Kidney epithelial cell (primary cell): ENCODE measurements around the gene TWF1. TPM values are rescaled to one million over a fixed set of nuclear protein-coding genes. Genes with fewer than 3 reads are reported as not detected.

Source experiments
- DNase-seq: peaks from one replicate; pipeline ENCODE4 v3.0.0-alpha.2; 2010; ENCODE audit warnings: low read depth
- H3K27me3 ChIP-seq: 2 replicates; pipeline ENCODE4 v1.6.0; 2011; ENCODE audit warnings: low read length; ENCODE audit not compliant: control insufficient read depth, insufficient read depth
- H3K36me3 ChIP-seq: 2 replicates; pipeline ENCODE4 v1.5.1; 2011; ENCODE audit warnings: low read length; ENCODE audit not compliant: control insufficient read depth, insufficient read depth
- H3K4me3 ChIP-seq: 2 replicates; pipeline ENCODE4 v1.5.1; 2011; ENCODE audit warnings: low read depth, mild to moderate bottlenecking, control low read depth, low read length
- total RNA-seq: library from RNA; depleted of rRNA; stranded (reverse); fragments of >200 nt; gene quantifications from 2 replicates; pipeline ENCODE4 v1.2.3, GENCODE V29; 2015
- TF ChIP-seq, protein P1 (sequence below): IDR thresholded peaks from 2 replicates; pipeline ENCODE4 v1.5.1; 2011; ENCODE audit warnings: mild to moderate bottlenecking, moderate library complexity, low read length, control low read depth, inconsistent platforms; ENCODE audit not compliant: insufficient read depth, poor library complexity, severe bottlenecking

The TWF1 gene
- total RNA-seq, 1 donor from 2014 or later, result 137 TPM

- Histone ChIP-seq H3K27me3 (no peaks in the 10 kb centered on the region), H3K4me3 (no peak overlapping the region), H3K36me3 (no peaks in the 10 kb centered on the region)
- no peak for DNase-seq
- TF ChIP-seq, protein P1, sequence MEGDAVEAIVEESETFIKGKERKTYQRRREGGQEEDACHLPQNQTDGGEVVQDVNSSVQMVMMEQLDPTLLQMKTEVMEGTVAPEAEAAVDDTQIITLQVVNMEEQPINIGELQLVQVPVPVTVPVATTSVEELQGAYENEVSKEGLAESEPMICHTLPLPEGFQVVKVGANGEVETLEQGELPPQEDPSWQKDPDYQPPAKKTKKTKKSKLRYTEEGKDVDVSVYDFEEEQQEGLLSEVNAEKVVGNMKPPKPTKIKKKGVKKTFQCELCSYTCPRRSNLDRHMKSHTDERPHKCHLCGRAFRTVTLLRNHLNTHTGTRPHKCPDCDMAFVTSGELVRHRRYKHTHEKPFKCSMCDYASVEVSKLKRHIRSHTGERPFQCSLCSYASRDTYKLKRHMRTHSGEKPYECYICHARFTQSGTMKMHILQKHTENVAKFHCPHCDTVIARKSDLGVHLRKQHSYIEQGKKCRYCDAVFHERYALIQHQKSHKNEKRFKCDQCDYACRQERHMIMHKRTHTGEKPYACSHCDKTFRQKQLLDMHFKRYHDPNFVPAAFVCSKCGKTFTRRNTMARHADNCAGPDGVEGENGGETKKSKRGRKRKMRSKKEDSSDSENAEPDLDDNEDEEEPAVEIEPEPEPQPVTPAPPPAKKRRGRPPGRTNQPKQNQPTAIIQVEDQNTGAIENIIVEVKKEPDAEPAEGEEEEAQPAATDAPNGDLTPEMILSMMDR, result no peak
These were observed 8.4 kb downstream of the TWF1 start for GRCh38 chr12:43797561-43798217.

DNA sequence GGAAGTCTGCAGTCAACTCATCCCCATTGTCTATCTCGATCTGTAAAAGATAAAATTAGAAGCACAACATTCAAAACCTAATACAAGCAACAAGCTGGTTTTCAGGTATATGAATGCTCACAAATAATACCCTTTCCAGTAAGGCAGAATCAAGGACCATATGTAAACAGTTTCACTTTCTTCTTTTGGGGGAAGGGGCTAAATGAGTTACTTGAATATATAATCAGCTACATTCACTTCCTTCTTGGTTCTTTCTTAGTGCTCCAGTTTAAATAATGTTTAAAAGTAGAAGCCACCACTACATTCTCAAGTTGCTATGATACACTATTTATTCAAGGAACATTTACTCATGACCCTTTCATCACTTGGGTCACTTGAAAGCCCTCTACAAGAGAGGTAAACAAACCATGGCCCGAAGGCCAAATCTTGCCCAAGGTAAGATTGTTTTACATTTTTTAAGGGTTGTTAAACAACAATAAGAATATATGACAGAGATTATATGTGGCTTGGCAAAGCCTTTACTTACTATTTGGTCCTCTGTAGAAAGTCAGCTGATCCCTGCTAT is 10.3 kb downstream of the TWF1 start:
- TF ChIP-seq, protein P1, result no peak
- DNase-seq, result no peak
- Histone ChIP-seq H3K27me3 (no peaks in the 10 kb centered on the region), H3K36me3 (no peaks in the 10 kb centered on the region), H3K4me3 (no peak overlapping the region)

GRCh38 chr12:43789941-43790340 is 16.2 kb downstream of the TWF1 start:
- no peak for DNase-seq
- no peaks in the 10 kb centered on the region for H3K27me3 ChIP-seq
- TF ChIP-seq, protein P1, result no peak
- no peaks in the 10 kb centered on the region for H3K36me3 ChIP-seq
- no peak overlapping the region for H3K4me3 ChIP-seq

DNA sequence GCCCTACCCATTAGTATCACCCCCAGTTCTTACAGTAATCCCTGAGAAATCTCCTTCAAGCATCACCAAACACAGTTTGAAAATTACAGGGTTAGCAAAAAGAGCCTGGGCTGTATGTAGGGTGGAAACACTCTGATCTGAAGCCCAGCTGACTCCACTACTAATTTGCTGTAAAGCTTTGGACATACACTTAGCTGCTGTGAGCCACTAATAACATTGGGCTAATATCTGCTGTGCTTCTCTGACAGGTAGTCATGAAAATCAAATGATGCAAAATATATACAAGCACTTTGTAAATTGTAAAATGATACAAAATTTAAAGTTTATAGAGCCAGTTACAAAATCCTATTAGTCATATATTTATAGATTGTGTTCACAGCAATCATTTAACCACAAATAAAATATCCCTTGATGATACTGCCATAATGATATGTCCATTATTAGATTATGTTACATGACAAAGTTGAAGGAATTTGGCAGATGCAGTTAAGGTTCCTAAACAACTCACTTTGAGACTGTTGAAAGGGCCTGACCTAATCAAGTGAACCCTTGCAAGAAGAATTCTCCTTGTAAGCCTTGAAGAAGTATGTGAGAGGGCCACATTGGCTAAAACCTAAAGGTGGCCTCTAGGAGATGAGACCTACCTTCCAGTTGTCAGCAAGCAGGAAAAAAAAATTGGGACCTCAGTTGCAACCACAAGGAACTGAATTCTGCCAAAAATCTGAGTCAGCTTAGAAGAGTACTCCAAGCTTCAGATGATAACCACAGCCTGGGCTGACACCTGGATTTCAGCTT is 19.0 kb downstream of the TWF1 start:
- H3K27me3 ChIP-seq, result no peaks in the 10 kb centered on the region
- no peaks in the 10 kb centered on the region for H3K36me3 ChIP-seq
- H3K4me3 ChIP-seq, result no peak overlapping the region
- DNase-seq, result no peak
- TF ChIP-seq, protein P1, result no peak

DNA sequence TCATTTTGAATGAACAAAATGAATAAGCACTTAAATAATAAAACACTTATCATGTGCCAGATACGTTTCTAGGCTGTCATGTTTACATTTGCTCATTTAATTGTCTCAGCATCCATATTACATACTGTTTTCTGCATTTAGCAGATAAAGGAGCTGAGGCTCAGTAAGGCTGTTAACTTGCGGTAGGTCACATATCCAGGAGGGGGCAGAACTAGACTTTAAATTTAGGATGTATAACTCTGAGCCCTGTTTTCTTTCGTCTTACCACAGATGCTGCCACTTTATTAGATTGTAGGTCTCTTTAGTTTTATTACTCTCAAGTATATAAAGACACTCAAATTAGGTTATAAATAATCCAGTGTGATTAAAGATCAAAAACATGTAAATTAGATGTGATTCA is 29.6 kb downstream of the TWF1 start:
- no peak for DNase-seq
- TF ChIP-seq, protein P1, result no peak
- Histone ChIP-seq H3K36me3 (no peaks in the 10 kb centered on the region), H3K27me3 (no peaks in the 10 kb centered on the region), H3K4me3 (no peak overlapping the region)

DNA sequence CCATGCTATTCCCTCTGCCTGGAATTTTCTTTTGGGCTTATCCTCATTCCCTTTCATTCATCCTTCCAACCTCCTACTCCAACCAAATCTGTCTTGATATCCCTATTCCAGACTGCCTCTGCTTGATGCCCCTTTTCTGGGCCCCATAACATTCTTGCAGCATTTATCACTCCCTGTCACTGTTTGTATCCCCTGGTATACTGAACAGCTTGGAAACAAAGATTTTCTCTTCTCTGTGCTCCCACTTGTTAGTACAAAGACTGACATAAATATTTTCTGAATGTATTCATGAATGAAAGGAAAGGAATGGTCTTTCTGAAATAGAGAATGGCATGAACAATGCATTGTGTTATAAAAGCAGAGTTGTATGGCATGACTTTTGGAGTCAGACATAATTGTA is 39.8 kb downstream of the TWF1 start:
- H3K36me3 ChIP-seq, result no peaks in the 10 kb centered on the region
- DNase-seq, result no peak
- TF ChIP-seq, protein P1, result no peak

More for the DNA sequence above, 39.8 kb downstream of the TWF1 start:
- Histone ChIP-seq H3K4me3 (no peak overlapping the region), H3K27me3 (no peaks in the 10 kb centered on the region)
